Measurements from ENCODE around the gene IQGAP3.

Gene IQGAP3

GRCh38 chr1:156584813-156585212 lies 12.4 kb upstream of the IQGAP3 start:
- no peaks in the 10 kb centered on the region for H3K9me3 ChIP-seq (ENCODE audit: control insufficient read depth, insufficient read depth, low read length)
- H3K4me1 ChIP-seq (ENCODE audit: control insufficient read depth, insufficient read depth, low read length), result peaks cover 10% of the 10 kb centered on the region
- no peaks in the 10 kb centered on the region for H3K36me3 ChIP-seq (ENCODE audit: control insufficient read depth, insufficient read depth, low read length)
- no peaks in the 10 kb centered on the region for H3K27me3 ChIP-seq (ENCODE audit: control insufficient read depth, insufficient read depth, low read length)
- H3K4me3 ChIP-seq (ENCODE audit: low read depth, low read length), result 0 out of 2 replicates have a peak overlapping the region, but pooled peaks have one; percentile 14
- no peak overlapping the region for H3K9ac ChIP-seq (ENCODE audit: low read depth, low read length)
- H3K27ac ChIP-seq (ENCODE audit: low read depth, low read length), result no peak overlapping the region

GRCh38 chr1:156583821-156584622 lies 11.7 kb upstream of the IQGAP3 start:
- Histone ChIP-seq H3K4me3 (ENCODE audit: low read depth, low read length) (0 out of 2 replicates have a peak overlapping the region, but pooled peaks have one; percentile 14), H3K9ac (ENCODE audit: low read depth, low read length) (no peak overlapping the region), H3K9me3 (ENCODE audit: control insufficient read depth, insufficient read depth, low read length) (no peaks in the 10 kb centered on the region), H3K4me1 (ENCODE audit: control insufficient read depth, insufficient read depth, low read length) (peaks cover 10% of the 10 kb centered on the region), H3K27me3 (ENCODE audit: control insufficient read depth, insufficient read depth, low read length) (no peaks in the 10 kb centered on the region), H3K36me3 (ENCODE audit: control insufficient read depth, insufficient read depth, low read length) (no peaks in the 10 kb centered on the region), H3K27ac (ENCODE audit: low read depth, low read length) (no peak overlapping the region)

GRCh38 chr1:156582388-156583017 lies 10.1 kb upstream of the IQGAP3 start:
- no peaks in the 10 kb centered on the region for H3K9me3 ChIP-seq (ENCODE audit: control insufficient read depth, insufficient read depth, low read length)
- no peaks in the 10 kb centered on the region for H3K36me3 ChIP-seq (ENCODE audit: control insufficient read depth, insufficient read depth, low read length)
- H3K9ac ChIP-seq (ENCODE audit: low read depth, low read length), result no peak overlapping the region
- no peak overlapping the region for H3K27ac ChIP-seq (ENCODE audit: low read depth, low read length)
- H3K4me1 ChIP-seq (ENCODE audit: control insufficient read depth, insufficient read depth, low read length), result peaks cover 10% of the 10 kb centered on the region
- no peaks in the 10 kb centered on the region for H3K27me3 ChIP-seq (ENCODE audit: control insufficient read depth, insufficient read depth, low read length)
- no peak overlapping the region for H3K4me3 ChIP-seq (ENCODE audit: low read depth, low read length)

DNA sequence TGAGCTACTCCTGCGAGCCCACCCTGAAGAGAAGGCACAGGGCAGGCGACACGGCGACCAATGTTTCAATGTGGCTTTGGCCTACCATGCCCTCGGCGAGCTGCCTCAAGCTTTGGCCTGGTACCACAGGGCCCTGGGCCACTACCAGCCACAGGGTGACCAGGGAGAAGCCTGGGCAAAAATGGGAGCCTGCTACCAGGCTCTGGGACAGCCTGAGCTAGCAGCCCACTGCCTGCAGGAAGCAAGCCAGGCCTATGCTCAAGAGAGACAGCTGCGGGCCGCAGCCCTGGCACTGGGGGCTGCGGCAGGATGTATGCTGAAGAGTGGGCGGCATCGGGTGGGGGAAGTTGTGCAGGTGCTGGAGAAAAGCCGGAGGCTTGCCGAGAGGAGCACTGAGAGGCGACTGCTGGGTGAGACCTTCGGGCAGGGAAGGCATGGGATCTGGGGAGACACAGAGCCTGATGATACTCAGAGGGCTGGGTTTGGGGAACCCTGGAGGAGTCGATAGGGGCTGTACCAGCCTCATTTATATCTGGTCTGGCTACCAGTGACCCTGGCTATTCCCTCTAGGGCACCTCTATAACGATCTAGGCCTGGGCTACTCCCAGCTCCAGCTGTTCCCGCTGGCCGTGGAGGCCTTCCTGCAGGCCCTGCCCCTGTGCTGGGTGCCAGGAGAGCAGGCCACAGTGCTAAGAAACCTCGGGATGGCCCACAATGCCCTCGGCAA lies 9.5 kb upstream of the IQGAP3 start:
- H3K9ac ChIP-seq (ENCODE audit: low read depth, low read length), result no peak overlapping the region
- no peaks in the 10 kb centered on the region for H3K36me3 ChIP-seq (ENCODE audit: control insufficient read depth, insufficient read depth, low read length)
- H3K27ac ChIP-seq (ENCODE audit: low read depth, low read length), result no peak overlapping the region
- no peaks in the 10 kb centered on the region for H3K27me3 ChIP-seq (ENCODE audit: control insufficient read depth, insufficient read depth, low read length)
- H3K4me1 ChIP-seq (ENCODE audit: control insufficient read depth, insufficient read depth, low read length), result peaks cover 10% of the 10 kb centered on the region
- no peak overlapping the region for H3K4me3 ChIP-seq (ENCODE audit: low read depth, low read length)
- no peaks in the 10 kb centered on the region for H3K9me3 ChIP-seq (ENCODE audit: control insufficient read depth, insufficient read depth, low read length)

DNA sequence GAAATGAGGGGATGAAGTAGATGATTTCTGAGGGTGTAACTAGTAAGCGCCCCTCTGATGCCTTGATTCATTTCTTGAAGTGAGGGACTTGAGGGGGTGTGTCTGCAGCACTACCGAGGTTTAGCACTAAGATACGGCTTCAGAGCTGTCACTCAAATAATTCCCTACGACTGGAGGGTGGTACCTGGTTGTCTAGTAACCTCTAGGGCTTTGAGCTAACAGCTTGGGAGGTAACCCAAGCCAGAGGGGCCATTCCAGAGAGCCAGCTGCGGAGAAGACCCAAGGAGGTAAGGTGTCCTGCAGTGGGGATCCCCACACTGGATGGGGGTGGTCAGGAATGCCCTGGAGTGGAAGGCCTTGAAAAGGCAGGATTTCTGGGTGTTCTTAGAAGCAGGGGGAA lies 7.1 kb upstream of the IQGAP3 start, which contains the start of gene TTC24:
TSS of gene TTC24 (plus strand) at position 252 of the 400 bp plus-strand sequence. CDS start 1,642 bp downstream, outside the sequence.
- Histone ChIP-seq H3K36me3 (ENCODE audit: control insufficient read depth, insufficient read depth, low read length) (no peaks in the 10 kb centered on the region), H3K27me3 (ENCODE audit: control insufficient read depth, insufficient read depth, low read length) (no peaks in the 10 kb centered on the region), H3K4me3 (ENCODE audit: low read depth, low read length) (no peak within 1 kb of the TSS), H3K9ac (ENCODE audit: low read depth, low read length) (no peak within 1 kb of the TSS), H3K9me3 (ENCODE audit: control insufficient read depth, insufficient read depth, low read length) (no peaks in the 10 kb centered on the region), H3K4me1 (ENCODE audit: control insufficient read depth, insufficient read depth, low read length) (peaks cover 4% of the 10 kb centered on the region), H3K27ac (ENCODE audit: low read depth, low read length) (no peak within 1 kb of the TSS)

- no peaks in the 10 kb centered on the region for H3K36me3 ChIP-seq (ENCODE audit: control insufficient read depth, insufficient read depth, low read length)
- H3K9ac ChIP-seq (ENCODE audit: low read depth, low read length), result no peak overlapping the region
- H3K9me3 ChIP-seq (ENCODE audit: control insufficient read depth, insufficient read depth, low read length), result no peaks in the 10 kb centered on the region
- H3K4me1 ChIP-seq (ENCODE audit: control insufficient read depth, insufficient read depth, low read length), result no peaks in the 10 kb centered on the region
- H3K4me3 ChIP-seq (ENCODE audit: low read depth, low read length), result no peak overlapping the region
- no peak overlapping the region for H3K27ac ChIP-seq (ENCODE audit: low read depth, low read length)
- H3K27me3 ChIP-seq (ENCODE audit: control insufficient read depth, insufficient read depth, low read length), result no peaks in the 10 kb centered on the region
Measured at GRCh38 chr1:156578055-156578454, 5.7 kb upstream of the IQGAP3 start.

- no peaks in the 10 kb centered on the region for H3K27me3 ChIP-seq (ENCODE audit: control insufficient read depth, insufficient read depth, low read length)
- H3K27ac ChIP-seq (ENCODE audit: low read depth, low read length), result no peak overlapping the region
- H3K36me3 ChIP-seq (ENCODE audit: control insufficient read depth, insufficient read depth, low read length), result no peaks in the 10 kb centered on the region
- H3K9me3 ChIP-seq (ENCODE audit: control insufficient read depth, insufficient read depth, low read length), result no peaks in the 10 kb centered on the region
- no peaks in the 10 kb centered on the region for H3K4me1 ChIP-seq (ENCODE audit: control insufficient read depth, insufficient read depth, low read length)
- H3K4me3 ChIP-seq (ENCODE audit: low read depth, low read length), result no peak overlapping the region
- H3K9ac ChIP-seq (ENCODE audit: low read depth, low read length), result no peak overlapping the region
Measured at GRCh38 chr1:156577550-156577949, 5.2 kb upstream of the IQGAP3 start.

DNA sequence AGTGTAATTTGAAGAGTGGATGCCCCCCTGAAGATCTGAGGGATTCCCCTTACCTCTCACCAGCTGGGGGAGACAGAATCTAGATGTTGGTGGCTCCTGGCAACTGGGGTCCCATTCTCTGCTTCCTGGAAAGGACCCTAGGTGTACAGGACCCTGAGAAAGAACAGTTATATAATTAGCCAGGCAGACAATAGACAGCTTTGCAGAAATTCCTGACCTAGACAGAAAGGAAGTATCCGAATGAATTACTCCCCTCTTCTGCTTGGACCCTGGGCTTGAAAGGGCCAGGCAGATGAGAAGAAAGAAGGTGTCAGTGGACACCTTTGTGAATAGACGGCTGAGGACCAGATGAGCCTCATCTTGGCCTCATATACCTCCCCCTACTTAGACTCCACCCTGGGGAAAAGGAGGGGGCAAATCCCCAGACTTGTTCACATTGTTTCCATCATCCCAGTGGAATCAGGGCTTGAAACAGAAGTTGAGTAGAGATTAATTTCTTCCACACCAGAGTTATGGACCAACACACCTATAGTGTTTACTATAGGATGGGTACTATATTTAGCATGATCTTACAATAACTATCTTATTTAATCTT lies 1.8 kb upstream of the IQGAP3 start:
- H3K4me1 ChIP-seq (ENCODE audit: control insufficient read depth, insufficient read depth, low read length), result peaks cover 3% of the 10 kb centered on the region; the same call in 1 of the 2 replicates
- no peaks in the 10 kb centered on the region for H3K9me3 ChIP-seq (ENCODE audit: control insufficient read depth, insufficient read depth, low read length)
- peaks cover 2% of the 10 kb centered on the region for H3K36me3 ChIP-seq (ENCODE audit: control insufficient read depth, insufficient read depth, low read length)
- H3K9ac ChIP-seq (ENCODE audit: low read depth, low read length), result no peak overlapping the region
- H3K4me3 ChIP-seq (ENCODE audit: low read depth, low read length), result no peak overlapping the region
- H3K27ac ChIP-seq (ENCODE audit: low read depth, low read length), result no peak overlapping the region
- no peaks in the 10 kb centered on the region for H3K27me3 ChIP-seq (ENCODE audit: control insufficient read depth, insufficient read depth, low read length)

DNA sequence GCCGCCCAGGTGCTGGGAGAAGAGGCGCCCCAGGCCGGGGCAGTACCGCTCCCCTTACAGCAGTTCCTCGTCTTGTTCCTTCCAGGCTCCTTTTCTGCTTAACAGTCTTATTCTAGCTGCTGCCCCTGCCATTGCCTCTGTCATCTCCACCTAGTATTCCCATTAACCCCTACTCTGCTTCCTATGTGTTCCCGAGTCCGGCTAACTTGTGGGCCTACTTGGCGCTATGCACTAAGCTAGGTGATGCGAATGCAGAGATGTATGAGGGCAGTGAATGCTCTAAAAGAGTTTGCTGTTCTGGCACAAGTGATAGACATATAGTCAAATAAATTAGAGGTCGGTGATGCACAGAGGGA lies 276 bp upstream of the IQGAP3 start:
- H3K4me1 ChIP-seq (ENCODE audit: control insufficient read depth, insufficient read depth, low read length), result peaks cover 3% of the 10 kb centered on the region; the same call in 1 of the 2 replicates
- H3K4me3 ChIP-seq (ENCODE audit: low read depth, low read length), result peak overlapping the region; percentile 86; the same call in 1 of the 2 replicates
- H3K9ac ChIP-seq (ENCODE audit: low read depth, low read length), result no peak overlapping the region
- H3K9me3 ChIP-seq (ENCODE audit: control insufficient read depth, insufficient read depth, low read length), result no peaks in the 10 kb centered on the region
- no peak overlapping the region for H3K27ac ChIP-seq (ENCODE audit: low read depth, low read length)
- H3K36me3 ChIP-seq (ENCODE audit: control insufficient read depth, insufficient read depth, low read length), result peaks cover 14% of the 10 kb centered on the region
- H3K27me3 ChIP-seq (ENCODE audit: control insufficient read depth, insufficient read depth, low read length), result no peaks in the 10 kb centered on the region

DNA sequence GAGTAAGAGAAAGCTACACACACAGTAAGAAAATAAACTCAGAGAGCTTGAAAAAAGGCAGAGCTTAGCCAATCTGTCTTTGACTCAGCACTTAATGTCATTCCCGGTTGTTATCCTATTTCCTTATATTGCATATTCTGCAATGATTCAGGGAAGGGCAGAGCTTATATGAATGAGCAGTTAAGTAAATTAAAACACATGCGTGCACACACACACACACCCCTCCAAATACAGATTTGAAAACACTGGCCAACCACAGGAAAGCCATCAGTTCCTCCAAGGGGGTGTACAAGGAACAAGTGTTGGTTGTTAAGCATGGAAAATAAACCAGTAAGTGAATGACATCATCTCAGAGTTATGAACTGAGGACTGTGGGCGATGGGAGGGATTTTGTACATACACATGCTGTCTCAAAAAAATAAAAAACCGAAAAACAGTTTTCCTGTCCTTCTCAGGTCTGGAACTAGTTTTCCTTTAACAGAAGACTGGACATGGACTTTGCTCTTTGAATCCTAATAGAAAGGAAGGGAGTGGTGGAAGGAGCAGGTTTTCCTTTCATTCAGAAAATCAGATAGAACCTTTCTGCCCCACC lies 1.0 kb downstream of the IQGAP3 start:
- no peak overlapping the region for H3K27ac ChIP-seq (ENCODE audit: low read depth, low read length)
- H3K4me3 ChIP-seq (ENCODE audit: low read depth, low read length), result peak overlapping the region; percentile 86
- peak overlapping the region; percentile 43; the same call in 1 of the 2 replicates for H3K9ac ChIP-seq (ENCODE audit: low read depth, low read length)
- peaks cover 21% of the 10 kb centered on the region for H3K36me3 ChIP-seq (ENCODE audit: control insufficient read depth, insufficient read depth, low read length)
- peaks cover 3% of the 10 kb centered on the region; the same call in 1 of the 2 replicates for H3K4me1 ChIP-seq (ENCODE audit: control insufficient read depth, insufficient read depth, low read length)
- H3K9me3 ChIP-seq (ENCODE audit: control insufficient read depth, insufficient read depth, low read length), result no peaks in the 10 kb centered on the region
- H3K27me3 ChIP-seq (ENCODE audit: control insufficient read depth, insufficient read depth, low read length), result no peaks in the 10 kb centered on the region

Data from HUES48 (cell line).